Fibroblast of upper back skin (primary cell): ENCODE results near the gene ZNF710.
"Not testable (repeated sequence)": the region's sequence is repeated elsewhere in the genome, so short reads cannot be mapped to it uniquely, and the experiment has no call there.

Source experiments
- DNase-seq: peaks from one replicate; pipeline ENCODE4 v3.0.0-alpha.2; 2013

The ZNF710 gene

GRCh38 chr15:90109163-90109751, 108.1 kb downstream of the ZNF710 start:
- not testable (repeated sequence) for DNase-seq

GRCh38 chr15:90113166-90113565, 112.0 kb downstream of the ZNF710 start:
- no peak for DNase-seq

DNA sequence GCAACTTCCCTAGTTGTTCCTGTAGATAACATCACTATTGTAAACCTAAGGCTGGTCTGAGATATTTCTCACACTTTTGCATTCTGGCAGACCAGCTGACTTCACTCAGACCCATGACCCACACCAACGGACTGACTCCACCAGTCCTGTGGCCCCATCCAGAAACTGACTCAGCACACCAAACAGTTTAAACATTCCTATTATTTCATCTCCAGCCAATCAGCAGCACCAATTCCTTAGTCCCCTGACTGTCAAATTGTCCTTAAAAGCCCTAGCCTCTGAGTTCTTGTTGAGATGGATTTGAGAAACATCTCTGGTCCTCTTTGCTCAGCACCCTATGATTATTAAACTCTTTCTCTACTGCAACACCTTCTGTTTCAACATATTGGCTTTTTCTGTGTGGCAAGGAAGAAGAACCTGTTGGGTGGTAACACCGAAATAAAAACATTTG, 113.4 kb downstream of the ZNF710 start:
- DNase-seq, result no peak

DNA sequence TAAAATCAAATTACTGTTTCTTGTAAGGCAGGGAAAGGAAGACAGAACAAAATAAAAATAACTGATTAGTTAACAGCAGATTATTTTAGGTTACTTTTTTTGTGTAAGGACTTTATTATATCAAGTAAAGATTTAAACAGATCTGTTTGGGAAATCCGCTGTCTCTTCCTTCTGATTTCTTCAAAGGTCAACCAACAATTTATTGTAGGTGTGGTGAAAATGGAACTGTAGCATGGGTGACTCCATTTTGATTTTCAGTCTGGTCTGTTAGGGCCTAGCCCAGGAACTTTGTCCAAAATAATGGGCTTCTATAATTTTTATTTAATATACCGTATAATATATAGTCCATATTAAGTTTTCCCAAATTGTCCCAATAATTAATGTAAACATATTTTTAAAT, 114.7 kb downstream of the ZNF710 start:
- no peak for DNase-seq

- DNase-seq, result no peak
These were observed 118.2 kb downstream of the ZNF710 start for GRCh38 chr15:90119367-90119766.

- DNase-seq, result no peak
These were observed 120.0 kb downstream of the ZNF710 start for GRCh38 chr15:90121086-90121485.

DNA sequence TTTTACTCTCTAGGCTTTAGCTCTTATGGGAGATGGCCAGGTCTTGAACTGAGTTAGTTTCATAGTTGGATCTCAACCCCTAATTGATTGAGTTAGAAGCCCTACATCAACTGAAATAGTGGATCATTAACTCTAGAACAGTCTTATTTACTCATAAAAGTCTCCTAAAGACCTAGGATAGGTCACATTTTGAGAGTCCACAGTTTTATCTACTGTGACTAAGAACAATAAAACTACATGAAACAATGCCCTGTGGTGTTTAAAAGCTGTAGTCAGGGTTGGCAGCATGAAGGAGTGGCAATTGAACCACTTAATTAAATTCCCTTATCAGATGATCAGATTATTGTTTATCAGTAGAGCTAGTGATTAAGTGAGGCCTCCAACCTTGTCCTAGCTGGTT, 123.4 kb downstream of the ZNF710 start:
- DNase-seq, result no peak

- DNase-seq, result no peak
These were observed 124.9 kb downstream of the ZNF710 start for GRCh38 chr15:90126022-90126421.

DNA sequence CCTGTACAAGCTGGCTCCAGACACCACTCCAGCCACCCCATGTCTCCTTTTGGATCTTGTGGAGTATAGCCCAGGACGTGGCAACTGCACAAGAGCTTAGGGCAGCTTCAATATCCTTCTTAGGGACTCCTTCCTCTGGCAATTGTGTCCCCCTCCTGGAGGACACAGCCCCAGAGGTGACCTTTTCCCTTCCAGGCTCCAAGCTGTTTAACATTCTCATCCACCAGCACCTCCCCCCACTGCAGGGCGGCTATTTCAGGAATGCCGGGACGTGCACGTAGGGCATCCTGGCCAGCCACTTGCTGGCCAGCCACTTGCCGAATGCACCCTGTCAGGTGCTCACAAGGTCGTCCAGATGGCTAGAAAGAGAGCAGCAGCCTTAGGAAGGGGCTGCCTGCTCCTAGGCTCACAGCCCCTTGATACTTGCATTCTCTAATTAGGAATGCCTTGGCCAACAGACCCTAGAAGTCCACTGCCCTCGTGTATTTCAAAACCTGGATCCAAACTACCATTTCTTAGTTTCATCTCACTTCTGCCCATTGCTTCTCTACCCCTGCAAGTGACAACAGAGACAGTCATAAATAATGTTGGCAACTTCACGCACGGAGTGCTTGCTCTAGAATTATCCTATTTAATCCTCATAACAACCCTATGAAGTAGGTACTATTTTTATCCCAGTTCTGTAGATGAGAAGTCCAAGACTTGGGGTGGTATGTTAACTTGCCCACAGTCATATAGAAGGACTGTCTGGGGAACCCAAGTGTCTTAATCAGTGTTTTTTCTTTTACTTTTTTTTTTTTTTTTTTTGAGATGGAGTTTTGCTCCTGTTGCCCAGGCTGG, 125.7 kb downstream of the ZNF710 start:
- DNase-seq, result no peak

- DNase-seq, result no peak
These were observed 129.2 kb downstream of the ZNF710 start for GRCh38 chr15:90130291-90130690.
